ENCODE data around the gene AFAP1L2.

AFAP1L2 gene

GRCh38 chr10:114290038-114290437 lies 114.3 kb downstream of the AFAP1L2 start:
- DNase-seq (ENCODE audit: low read depth), result no peak

GRCh38 chr10:114289096-114289436 lies 115.2 kb downstream of the AFAP1L2 start:
- no peak for DNase-seq (ENCODE audit: low read depth)

GRCh38 chr10:114288424-114289095 lies 115.7 kb downstream of the AFAP1L2 start:
- DNase-seq (ENCODE audit: low read depth), result no peak

GRCh38 chr10:114286921-114287320 lies 117.4 kb downstream of the AFAP1L2 start:
- DNase-seq (ENCODE audit: low read depth), result no peak

GRCh38 chr10:114285961-114286441 lies 118.3 kb downstream of the AFAP1L2 start:
- no peak for DNase-seq (ENCODE audit: low read depth)

GRCh38 chr10:114284346-114285071 lies 119.8 kb downstream of the AFAP1L2 start:
- no peak for DNase-seq (ENCODE audit: low read depth)

- DNase-seq (ENCODE audit: low read depth), result no peak
These were observed 120.6 kb downstream of the AFAP1L2 start for GRCh38 chr10:114283535-114284234.

- no peak for DNase-seq (ENCODE audit: low read depth)
These were observed 121.2 kb downstream of the AFAP1L2 start for GRCh38 chr10:114283091-114283490.

- no peak for DNase-seq (ENCODE audit: low read depth)
These were observed 121.8 kb downstream of the AFAP1L2 start for GRCh38 chr10:114282526-114282925.

- DNase-seq (ENCODE audit: low read depth), result no peak
These were observed 122.8 kb downstream of the AFAP1L2 start for GRCh38 chr10:114281461-114281860.

- DNase-seq (ENCODE audit: low read depth), result no peak
These were observed 123.3 kb downstream of the AFAP1L2 start for GRCh38 chr10:114281006-114281405.

GRCh38 chr10:114279901-114280644 lies 124.2 kb downstream of the AFAP1L2 start:
- DNase-seq (ENCODE audit: low read depth), result no peak

- DNase-seq (ENCODE audit: low read depth), result no peak
These were observed 125.0 kb downstream of the AFAP1L2 start for GRCh38 chr10:114279289-114279688.

GRCh38 chr10:114278884-114279191 lies 125.5 kb downstream of the AFAP1L2 start:
- DNase-seq (ENCODE audit: low read depth), result no peak

GRCh38 chr10:114278140-114278883 lies 126.0 kb downstream of the AFAP1L2 start:
- DNase-seq (ENCODE audit: low read depth), result no peak

- no peak for DNase-seq (ENCODE audit: low read depth)
These were observed 127.6 kb downstream of the AFAP1L2 start for GRCh38 chr10:114276671-114277070.

GRCh38 chr10:114276066-114276465 lies 128.2 kb downstream of the AFAP1L2 start:
- DNase-seq (ENCODE audit: low read depth), result no peak

GRCh38 chr10:114274616-114275453 lies 129.5 kb downstream of the AFAP1L2 start:
- DNase-seq (ENCODE audit: low read depth), result no peak

GRCh38 chr10:114273910-114274309 lies 130.4 kb downstream of the AFAP1L2 start:
- DNase-seq (ENCODE audit: low read depth), result no peak

- no peak for DNase-seq (ENCODE audit: low read depth)
These were observed 131.6 kb downstream of the AFAP1L2 start for GRCh38 chr10:114272696-114273095.

GRCh38 chr10:114271779-114272167 lies 132.5 kb downstream of the AFAP1L2 start:
- DNase-seq (ENCODE audit: low read depth), result peak; percentile 95
